NCI-H345 treated with DMSO at 0.1 percent for 48 hours (cell line): Measurements from ENCODE around the gene CD302.
"Not testable (repeated sequence)": the region's sequence is repeated elsewhere in the genome, so short reads cannot be mapped to it uniquely, and the experiment has no call there.

Experiments used
- DNase-seq: peaks from one replicate; lab custom pipeline; 2025; ENCODE audit not compliant: unreplicated experiment; lab: John Stamatoyannopoulos, UW

CD302 gene

GRCh38 chr2:159755014-159755413 lies 43.0 kb downstream of the CD302 start:
- DNase-seq: no peak

DNA sequence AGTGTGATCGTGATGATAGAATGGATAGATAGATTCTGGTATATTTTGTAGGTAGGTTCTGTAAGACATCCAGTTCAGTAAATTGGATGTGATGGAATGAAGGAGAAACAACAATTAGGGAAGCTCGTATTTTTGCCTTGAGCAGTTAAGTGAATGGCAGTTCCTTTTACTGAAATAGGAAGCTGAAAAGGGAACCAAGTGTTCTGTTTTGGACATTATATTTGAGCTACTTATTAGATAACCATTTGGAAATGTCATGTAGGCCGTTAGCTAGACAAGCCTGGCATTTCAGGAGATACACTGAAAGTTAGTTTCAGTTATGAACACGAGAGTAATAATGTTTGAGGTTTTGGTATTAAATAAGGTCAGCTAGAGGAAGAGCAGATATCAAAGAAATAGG lies 44.2 kb downstream of the CD302 start:
- DNase-seq: no peak

DNA sequence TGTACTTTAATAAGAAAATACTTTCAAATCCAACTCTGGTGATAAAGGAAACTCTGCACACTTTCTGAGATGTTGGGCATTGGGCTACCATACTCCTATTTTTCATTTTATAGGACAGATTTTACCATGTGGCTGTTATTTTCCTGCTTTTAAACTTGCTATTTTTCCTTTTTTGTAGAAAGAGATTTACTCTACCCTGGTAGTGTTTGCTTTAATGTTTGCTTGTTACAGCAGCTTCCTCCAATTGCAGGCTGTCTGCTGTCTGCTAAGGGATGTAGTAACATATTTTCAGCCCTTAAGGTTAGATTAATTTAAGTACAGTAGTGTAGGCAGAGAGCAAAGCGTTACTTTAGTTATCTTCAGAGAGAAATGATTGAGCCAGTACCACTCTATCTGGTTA lies 47.1 kb downstream of the CD302 start:
- DNase-seq: no peak

- DNase-seq: no peak
Measured at GRCh38 chr2:159748089-159748488, 49.9 kb downstream of the CD302 start.

- DNase-seq: not testable (repeated sequence)
Measured at GRCh38 chr2:159745237-159745636, 52.8 kb downstream of the CD302 start.

- DNase-seq: no peak
Measured at GRCh38 chr2:159744363-159744762, 53.6 kb downstream of the CD302 start.

- no peak for DNase-seq
Measured at GRCh38 chr2:159742846-159743245, 55.2 kb downstream of the CD302 start.

DNA sequence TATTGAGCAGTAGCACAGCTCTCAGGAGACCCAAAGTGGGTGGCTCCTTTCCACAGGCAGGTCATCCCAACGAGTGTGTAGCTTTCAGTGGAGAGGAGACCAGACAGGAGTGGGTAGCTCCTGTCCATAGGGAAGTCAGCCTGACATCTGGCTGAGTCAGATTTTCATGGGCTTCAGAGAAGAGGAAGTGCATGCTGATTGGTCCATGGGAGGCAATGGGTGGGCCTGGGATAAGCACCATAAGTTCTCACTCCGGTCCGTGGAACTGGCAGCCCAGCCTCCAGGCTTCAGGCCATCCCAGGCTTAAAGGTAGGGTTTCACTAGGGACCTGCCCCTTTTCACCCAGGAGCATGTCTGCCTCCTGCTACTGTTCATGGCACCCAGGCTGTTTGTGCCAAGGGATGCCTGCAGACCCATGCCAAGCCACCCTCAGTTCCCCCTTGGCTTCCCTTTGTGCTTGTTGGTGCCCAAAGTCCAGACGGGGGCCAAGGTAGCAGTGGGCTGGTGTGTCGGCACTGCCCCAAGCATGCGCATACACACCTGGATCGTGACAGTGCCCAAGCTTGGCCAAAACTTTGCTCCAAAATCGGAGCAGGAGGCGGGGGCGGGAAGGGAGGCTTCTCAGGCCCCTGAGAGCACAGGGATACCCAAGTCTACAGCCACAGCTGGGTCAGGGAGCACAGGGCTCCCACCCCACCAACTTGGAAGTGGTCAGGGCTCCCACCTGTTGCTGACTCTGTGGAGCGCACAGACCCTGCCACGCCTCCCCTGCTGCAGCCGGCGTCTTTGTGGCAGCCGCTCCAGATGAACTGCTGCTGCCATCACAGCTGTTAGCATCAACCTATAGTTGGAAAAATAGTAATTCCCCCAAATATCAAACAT lies 59.3 kb downstream of the CD302 start:
- no peak for DNase-seq

DNA sequence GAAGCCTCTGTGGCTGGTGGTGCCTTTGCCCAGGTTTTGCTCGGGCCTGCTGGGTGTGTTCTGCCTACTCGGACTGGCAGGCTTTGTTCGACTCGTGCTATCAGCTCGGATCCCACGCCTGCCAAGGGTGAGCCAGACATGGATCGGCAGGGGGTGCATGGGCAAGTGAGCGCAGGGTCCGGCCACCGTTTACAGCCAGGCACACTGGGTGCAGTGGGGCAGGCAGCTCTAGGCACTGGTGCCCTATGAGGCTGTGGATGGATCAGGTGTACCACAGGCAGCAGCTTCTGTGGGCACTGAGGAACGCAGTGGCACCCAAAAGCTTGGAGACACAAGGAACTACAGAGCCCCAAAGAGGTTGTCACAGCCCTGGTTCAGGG lies 60.1 kb downstream of the CD302 start:
- no peak for DNase-seq

DNA sequence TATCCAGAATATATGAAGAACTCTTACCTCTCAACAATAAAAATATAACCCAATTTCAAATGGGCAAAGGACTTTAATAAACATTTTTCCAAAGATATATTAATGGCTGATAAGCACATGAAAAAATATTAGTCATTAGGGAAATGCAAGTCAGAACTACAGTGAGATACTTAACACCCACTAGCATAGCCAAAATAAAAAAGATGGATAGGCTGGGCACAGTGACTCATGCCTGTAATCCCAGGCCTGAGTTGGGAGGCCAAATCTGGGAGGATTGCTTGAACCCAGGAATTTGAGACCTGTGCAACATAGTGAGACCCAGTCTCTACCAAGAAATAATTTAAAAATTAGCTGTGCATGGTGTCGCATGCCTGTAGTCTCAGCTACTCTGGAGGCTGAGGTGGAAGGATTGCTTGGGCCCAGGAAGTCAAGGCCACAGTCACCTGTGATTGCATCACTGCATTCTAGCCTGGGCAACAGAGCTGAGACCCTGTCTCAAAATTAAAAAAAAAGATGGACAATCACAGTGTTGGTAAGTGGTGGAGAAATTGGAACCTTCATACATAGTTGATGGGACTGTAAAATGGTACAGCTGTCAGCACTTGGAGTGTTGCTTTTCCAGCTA lies 60.6 kb downstream of the CD302 start:
- no peak for DNase-seq

DNA sequence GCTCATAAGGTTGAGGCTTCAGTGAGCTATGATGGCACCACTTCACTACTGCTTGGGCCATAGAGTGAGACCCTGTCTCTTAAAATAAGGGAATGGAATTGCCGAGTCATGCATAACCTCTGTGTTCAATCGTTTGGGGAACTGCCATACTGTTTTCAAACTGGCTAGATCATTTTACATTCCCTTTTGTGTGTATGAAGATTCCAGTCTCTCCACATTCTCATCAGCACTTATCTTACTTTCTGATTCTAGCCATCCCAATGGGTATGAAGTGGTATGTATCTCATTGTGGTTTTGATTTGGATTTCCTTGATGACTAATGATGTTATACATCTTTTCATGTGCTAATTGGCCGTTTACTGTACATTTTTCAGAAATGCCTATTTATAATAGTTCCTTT lies 62.0 kb downstream of the CD302 start:
- no peak for DNase-seq

GRCh38 chr2:159735648-159736047 lies 62.4 kb downstream of the CD302 start:
- DNase-seq: no peak

GRCh38 chr2:159728629-159729028 lies 69.4 kb downstream of the CD302 start:
- DNase-seq: no peak

DNA sequence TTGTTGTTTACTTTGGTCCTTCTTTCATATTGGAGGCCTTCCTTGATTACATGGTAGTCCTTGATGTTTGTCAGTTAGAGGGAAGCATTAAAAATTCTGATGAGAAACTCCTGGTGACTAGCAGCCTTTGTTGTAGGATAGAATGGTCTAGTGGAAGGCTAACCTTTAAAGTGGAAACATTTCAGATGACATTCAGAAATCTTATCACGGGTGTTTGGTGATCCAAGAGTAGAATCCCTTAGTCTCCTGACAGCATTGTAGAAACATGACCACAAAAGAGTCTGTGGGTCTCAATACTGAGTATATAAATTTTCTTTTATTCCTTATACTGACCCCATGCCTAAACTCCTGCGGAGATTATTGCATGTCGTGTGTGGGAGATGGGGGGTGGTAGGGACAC lies 72.3 kb downstream of the CD302 start:
- DNase-seq: no peak

GRCh38 chr2:159724795-159725572 lies 73.0 kb downstream of the CD302 start:
- DNase-seq: not testable (repeated sequence)

- DNase-seq: no peak
Measured at GRCh38 chr2:159722580-159722979, 75.4 kb downstream of the CD302 start.

- no peak for DNase-seq
Measured at GRCh38 chr2:159720676-159721075, 77.3 kb downstream of the CD302 start.
